Retinal pigment epithelial cell (primary cell): ENCODE results near the gene PPP2R2C.

Source experiments
- DNase-seq: peaks from one replicate; pipeline ENCODE4 v3.0.0-alpha.2; 2010; ENCODE audit warnings: low read depth
- H3K4me3 ChIP-seq: 2 replicates; pipeline ENCODE4 v1.5.1; 2011; ENCODE audit warnings: mild to moderate bottlenecking, low read length, control low read depth, moderate library complexity
- TF ChIP-seq, protein P1 (sequence below): conservative IDR thresholded peaks from 2 replicates; pipeline ENCODE4 v1.5.1; 2011; ENCODE audit warnings: low read depth, low read length, control low read depth, inconsistent platforms

Gene PPP2R2C

DNA sequence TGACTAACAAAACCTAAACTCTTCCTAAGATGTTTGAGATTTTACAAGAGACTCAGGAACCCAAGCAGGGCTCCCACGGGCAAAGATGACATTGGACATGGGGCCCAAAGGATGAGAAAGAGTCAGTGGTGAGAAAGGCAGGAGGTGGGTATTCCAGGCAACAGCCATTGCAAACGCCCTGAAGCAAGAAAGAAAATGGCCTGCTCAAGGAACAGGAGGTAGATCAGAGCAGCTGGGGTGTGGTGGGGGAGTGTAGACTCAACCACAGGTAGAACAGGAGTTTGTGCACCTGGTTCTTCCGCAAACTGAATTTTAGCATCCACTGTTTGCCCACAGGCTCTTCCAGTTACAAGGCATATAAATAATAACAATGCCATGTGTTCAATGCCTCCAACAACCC, 3.3 kb downstream of the PPP2R2C start:
- TF ChIP-seq, protein P1, sequence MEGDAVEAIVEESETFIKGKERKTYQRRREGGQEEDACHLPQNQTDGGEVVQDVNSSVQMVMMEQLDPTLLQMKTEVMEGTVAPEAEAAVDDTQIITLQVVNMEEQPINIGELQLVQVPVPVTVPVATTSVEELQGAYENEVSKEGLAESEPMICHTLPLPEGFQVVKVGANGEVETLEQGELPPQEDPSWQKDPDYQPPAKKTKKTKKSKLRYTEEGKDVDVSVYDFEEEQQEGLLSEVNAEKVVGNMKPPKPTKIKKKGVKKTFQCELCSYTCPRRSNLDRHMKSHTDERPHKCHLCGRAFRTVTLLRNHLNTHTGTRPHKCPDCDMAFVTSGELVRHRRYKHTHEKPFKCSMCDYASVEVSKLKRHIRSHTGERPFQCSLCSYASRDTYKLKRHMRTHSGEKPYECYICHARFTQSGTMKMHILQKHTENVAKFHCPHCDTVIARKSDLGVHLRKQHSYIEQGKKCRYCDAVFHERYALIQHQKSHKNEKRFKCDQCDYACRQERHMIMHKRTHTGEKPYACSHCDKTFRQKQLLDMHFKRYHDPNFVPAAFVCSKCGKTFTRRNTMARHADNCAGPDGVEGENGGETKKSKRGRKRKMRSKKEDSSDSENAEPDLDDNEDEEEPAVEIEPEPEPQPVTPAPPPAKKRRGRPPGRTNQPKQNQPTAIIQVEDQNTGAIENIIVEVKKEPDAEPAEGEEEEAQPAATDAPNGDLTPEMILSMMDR, result no peak
- H3K4me3 ChIP-seq, result no peak overlapping the region
- DNase-seq, result no peak

DNA sequence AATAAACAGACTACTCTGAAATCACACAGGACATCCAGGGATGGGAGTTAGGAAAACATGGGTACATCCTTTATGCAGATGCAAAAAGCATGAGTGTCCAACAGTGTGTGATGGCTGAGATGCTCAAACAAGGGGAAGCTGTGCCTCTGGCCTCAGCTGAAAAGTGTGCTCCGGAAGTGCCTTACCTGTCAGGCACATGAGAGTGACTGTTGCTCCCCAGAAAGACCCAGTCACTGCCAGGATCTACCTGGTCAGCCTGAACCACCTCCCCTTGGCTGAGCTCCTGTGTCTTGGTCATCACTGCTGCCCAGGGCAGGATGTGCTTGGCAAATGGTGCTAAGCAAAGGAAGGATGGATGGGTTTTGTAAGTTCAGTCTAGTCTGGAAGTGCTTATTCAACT, 4.0 kb downstream of the PPP2R2C start:
- TF ChIP-seq, protein P1, result no peak
- no peak overlapping the region for H3K4me3 ChIP-seq
- no peak for DNase-seq

DNA sequence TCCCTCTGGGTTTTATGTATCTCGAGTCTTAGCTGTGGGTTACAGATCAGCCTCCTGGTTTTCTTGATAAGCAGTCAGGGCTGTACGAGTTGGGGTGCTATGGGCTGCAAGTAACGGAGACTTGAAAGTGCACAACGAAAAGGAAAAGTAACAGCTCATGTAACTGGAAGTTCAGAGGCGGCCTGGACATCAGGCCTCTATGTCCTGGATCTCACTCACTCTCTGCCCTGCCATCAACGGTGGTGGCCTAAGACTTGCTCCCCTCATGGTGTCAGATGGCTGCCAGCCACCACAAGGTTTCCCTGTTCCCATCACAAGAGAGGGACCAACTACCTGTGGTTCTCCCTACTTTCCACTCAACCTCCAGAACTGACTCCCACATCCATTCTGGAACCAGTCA, 4.8 kb downstream of the PPP2R2C start:
- TF ChIP-seq, protein P1, result no peak
- no peak overlapping the region for H3K4me3 ChIP-seq
- no peak for DNase-seq

DNA sequence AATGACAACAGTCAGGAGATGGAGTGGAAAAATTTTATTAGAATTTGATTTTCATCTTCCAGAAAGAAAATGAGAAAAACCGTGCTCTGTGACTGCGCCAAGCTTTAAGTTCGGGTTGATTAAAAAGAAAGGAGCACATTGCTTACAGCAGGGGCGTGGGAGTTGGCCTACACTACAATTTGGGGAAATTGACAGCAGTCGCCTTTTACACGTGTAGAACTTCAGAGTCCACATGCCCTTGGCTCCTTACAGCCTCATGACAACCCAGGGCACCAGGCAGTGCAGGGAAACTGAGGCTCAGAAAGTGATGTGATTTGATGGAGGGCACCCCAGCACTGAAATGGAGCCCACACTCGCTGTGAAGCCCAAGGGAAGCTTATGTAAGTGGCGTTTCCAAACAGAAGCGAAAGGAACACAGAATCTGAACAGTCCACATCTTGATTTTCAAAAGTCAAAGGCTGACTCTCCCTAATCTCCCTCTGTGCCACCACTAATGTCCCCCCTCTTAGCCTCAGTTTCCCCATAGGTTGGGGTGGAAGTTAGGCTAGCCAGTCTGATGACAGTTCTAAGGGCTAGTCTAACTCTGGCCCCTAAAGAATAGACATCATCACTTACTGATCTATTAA, 5.5 kb downstream of the PPP2R2C start:
- no peak overlapping the region for H3K4me3 ChIP-seq
- DNase-seq, result no peak
- TF ChIP-seq, protein P1, result no peak

DNA sequence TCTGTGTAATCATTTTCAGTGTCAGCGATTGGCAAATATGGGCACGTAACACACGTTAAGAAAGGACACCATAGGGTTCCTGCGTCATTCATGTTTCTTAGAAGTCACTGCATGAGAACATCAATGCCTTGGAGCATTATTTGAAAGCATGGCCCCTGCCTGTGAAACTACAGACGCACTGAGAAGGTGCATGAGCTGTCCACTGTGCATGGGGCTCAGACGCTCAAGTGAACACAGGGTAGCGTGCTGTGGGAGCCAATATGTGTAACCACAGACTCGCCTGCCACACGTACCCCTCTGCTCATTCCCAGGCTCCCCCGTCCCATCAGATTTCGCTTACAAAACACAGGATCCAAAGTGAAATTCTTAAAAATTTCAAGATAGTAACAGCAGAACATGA, 6.5 kb downstream of the PPP2R2C start:
- TF ChIP-seq, protein P1, result no peak
- DNase-seq, result no peak
- no peak overlapping the region for H3K4me3 ChIP-seq

DNA sequence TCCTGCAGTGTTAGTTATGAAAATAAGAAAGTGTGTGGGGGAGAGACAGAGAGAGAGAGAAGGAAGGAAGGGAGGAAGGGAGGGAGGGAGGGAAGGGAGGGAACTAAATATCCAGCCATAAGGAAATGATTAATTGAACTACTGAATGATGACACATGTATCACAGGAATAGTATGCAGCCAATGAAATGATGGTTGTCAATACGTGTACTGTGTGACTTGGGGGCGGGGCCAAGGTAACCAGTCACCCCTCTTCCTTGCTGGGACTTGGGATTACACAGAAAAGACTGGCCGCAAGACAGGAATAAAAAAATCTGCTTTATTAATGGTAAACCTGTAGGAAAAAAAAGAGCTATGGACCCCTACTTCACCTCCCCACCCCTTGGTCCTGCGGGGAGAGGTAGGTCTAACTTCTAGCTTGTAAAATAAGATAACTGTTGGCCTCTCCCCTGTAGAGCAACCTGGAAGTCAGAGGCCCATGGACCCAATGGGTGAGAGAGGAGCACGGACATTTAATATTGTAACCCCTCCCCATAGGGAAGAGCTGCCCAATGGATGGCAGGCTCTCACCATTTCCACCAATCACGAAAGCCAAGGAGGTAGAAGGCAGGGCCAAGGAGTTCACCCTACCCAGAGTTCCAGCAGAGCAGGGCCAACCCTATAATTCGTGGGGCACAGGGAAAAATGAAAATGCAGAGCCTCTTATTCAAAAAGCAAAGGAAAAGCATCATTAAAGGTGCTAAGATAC, 7.4 kb downstream of the PPP2R2C start:
- TF ChIP-seq, protein P1, result no peak
- H3K4me3 ChIP-seq, result no peak overlapping the region
- no peak for DNase-seq
